GM21576 (cell line): ENCODE data around the gene TLK2.
"Not testable (repeated sequence)": the region's sequence is repeated elsewhere in the genome, so short reads cannot be mapped to it uniquely, and the experiment has no call there.

Experiments used
- ATAC-seq: cut with Tn5 transposase; IDR thresholded peaks from one replicate; pipeline ENCODE4 v1.9.1; 2021; ENCODE audit warnings: mild to moderate bottlenecking, moderate library complexity; ENCODE audit not compliant: unreplicated experiment

TLK2 gene

GRCh38 chr17:62557532-62557931 is 78.9 kb downstream of the TLK2 start:
- not testable (repeated sequence) for ATAC-seq

GRCh38 chr17:62558941-62559340 is 80.3 kb downstream of the TLK2 start:
- ATAC-seq = not testable (repeated sequence)

GRCh38 chr17:62560971-62561370 is 82.3 kb downstream of the TLK2 start:
- ATAC-seq = not testable (repeated sequence)

- ATAC-seq = no peak
Observed at GRCh38 chr17:62562656-62563055, 84.0 kb downstream of the TLK2 start.

GRCh38 chr17:62565817-62566216 is 87.2 kb downstream of the TLK2 start:
- ATAC-seq = no peak

- no peak for ATAC-seq
Observed at GRCh38 chr17:62566996-62567578, 88.5 kb downstream of the TLK2 start.

- ATAC-seq = no peak
Observed at GRCh38 chr17:62572488-62572887, 93.9 kb downstream of the TLK2 start.

- no peak for ATAC-seq
Observed at GRCh38 chr17:62572888-62573401, 94.3 kb downstream of the TLK2 start.

- ATAC-seq = no peak
Observed at GRCh38 chr17:62573480-62574117, 95.0 kb downstream of the TLK2 start.

GRCh38 chr17:62576382-62576781 is 97.8 kb downstream of the TLK2 start:
- ATAC-seq = no peak

GRCh38 chr17:62578757-62579487 is 100.3 kb downstream of the TLK2 start:
- no peak for ATAC-seq

- ATAC-seq = no peak
Observed at GRCh38 chr17:62580947-62581346, 102.3 kb downstream of the TLK2 start.

- no peak for ATAC-seq
Observed at GRCh38 chr17:62581764-62582163, 103.1 kb downstream of the TLK2 start.

GRCh38 chr17:62587554-62587953 is 108.9 kb downstream of the TLK2 start:
- ATAC-seq = no peak

GRCh38 chr17:62588109-62588508 is 109.5 kb downstream of the TLK2 start:
- no peak for ATAC-seq

- ATAC-seq = no peak
Observed at GRCh38 chr17:62591333-62591732, 112.7 kb downstream of the TLK2 start.

GRCh38 chr17:62591822-62592221 is 113.2 kb downstream of the TLK2 start:
- ATAC-seq = not testable (repeated sequence)

GRCh38 chr17:62592341-62593099 is 113.9 kb downstream of the TLK2 start:
- ATAC-seq = no peak

GRCh38 chr17:62595484-62595883 is 116.9 kb downstream of the TLK2 start:
- no peak for ATAC-seq

- ATAC-seq = no peak
Observed at GRCh38 chr17:62596662-62597061, 118.0 kb downstream of the TLK2 start.

GRCh38 chr17:62597150-62597549 is 118.5 kb downstream of the TLK2 start:
- ATAC-seq = no peak
